NCI-H1092 (cell line): ENCODE results near the gene CHAD.
"Not testable (repeated sequence)": the region's sequence is repeated elsewhere in the genome, so short reads cannot be mapped to it uniquely, and the experiment has no call there.

Experiments
- DNase-seq: peaks from one replicate; lab custom pipeline; 2025; lab: John Stamatoyannopoulos, UW

Gene CHAD

DNA sequence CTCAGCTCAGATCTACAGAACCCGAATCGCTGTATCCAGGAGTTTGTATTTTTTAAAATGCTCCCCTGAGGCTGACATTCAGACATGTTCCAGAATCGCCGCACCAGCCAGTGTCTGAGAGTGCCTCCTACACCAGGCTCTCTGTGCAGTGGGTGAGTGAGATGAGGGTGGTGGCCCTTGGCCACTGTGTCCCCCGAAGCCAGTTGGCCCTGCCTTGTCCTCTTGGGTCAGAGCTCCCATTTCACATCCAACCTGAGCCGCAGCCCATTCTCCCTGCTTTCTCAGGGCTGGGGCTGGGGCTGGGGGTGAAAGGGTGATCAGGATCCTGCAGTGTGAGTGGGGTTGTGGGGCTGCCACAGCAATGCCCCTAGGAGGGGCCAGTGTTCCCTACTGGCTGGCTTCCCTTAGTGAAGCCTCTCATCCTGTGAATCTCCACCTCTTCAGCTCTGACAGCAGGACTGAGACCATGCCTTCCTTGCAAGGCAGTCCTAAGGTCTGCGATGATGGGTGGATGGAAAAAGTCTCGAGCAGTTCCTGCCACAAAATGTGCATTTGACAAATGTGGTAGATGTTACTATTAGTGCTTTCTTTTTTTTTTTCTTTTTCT, 26.6 kb upstream of the CHAD start:
- DNase-seq: no peak

GRCh38 chr17:50493744-50494143, 25.1 kb upstream of the CHAD start:
- DNase-seq: no peak

GRCh38 chr17:50492214-50492613, 23.5 kb upstream of the CHAD start:
- DNase-seq: no peak

- no peak for DNase-seq
Measured at GRCh38 chr17:50491505-50491904, 22.8 kb upstream of the CHAD start.

DNA sequence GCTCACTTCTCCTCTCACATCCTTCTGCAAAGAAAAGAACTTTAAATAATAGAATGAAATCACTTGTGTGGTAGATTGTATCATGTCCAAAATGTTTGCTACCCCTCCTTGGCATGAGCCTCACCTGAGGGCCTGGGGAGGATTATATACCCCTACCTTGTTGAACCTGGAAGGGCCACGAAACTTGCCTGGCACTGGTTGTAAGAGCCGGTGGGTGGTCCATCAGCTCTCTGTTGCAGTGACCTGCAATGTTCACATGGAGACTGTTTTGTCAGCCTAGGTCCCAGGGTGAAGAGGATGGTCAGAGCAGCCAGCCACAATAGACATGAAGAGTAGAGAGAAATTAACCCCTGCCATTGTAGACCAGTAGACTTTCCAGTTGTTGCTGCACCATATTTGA, 20.2 kb upstream of the CHAD start:
- DNase-seq: no peak

GRCh38 chr17:50487213-50488096, 18.8 kb upstream of the CHAD start:
- DNase-seq: no peak

- no peak for DNase-seq
Measured at GRCh38 chr17:50484386-50485155, 15.9 kb upstream of the CHAD start.

- no peak for DNase-seq
Measured at GRCh38 chr17:50483266-50483665, 14.6 kb upstream of the CHAD start.

GRCh38 chr17:50482516-50482915, 13.8 kb upstream of the CHAD start:
- DNase-seq: peak; percentile 31

DNA sequence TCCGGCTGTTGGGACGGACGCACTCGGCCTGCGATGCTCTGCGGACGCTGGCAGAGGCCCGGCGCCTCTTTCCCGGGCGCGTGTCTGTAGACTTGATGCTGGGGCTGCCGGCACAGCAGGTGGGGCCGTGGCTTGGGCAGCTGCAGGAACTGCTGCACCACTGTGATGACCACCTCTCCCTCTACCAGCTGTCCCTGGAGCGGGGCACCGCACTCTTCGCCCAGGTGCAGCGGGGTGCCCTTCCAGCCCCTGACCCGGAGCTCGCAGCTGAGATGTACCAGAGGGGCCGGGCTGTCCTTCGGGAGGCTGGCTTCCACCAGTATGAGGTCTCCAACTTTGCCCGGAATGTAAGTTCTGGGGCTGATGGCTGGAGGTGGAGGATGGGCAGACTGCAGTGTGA, 13.4 kb upstream of the CHAD start:
- DNase-seq: no peak

GRCh38 chr17:50481648-50482047, 13.0 kb upstream of the CHAD start:
- no peak for DNase-seq

GRCh38 chr17:50480854-50481490, 12.3 kb upstream of the CHAD start:
- DNase-seq: no peak

GRCh38 chr17:50480142-50480764, 11.6 kb upstream of the CHAD start:
- no peak for DNase-seq

DNA sequence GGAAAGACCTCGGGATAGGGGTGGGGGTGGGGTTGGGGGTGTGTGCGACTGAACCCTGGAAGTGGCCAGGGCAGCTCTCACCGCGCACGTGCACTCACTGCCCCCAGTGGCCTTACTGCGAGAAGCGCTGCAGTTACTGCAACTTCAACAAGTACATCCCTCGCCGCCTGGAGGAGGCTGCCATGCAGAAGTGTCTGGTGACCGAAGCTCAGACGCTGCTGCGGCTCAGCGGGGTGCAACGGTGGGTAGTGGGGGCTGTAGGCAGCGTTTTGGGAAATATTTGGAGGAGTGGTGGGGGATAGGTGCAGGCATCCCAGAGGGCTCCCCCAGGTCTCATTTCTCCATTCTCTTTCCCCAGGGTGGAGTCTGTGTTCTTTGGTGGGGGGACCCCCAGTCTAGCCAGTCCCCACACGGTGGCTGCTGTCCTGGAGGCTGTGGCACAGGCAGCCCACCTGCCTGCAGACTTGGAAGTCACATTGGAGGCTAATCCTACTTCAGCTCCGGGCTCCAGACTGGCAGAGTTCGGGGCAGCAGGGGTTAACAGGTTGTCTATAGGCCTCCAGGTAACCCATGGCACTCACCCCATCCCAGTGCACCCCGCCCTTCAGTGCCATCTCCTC, 11.0 kb upstream of the CHAD start:
- DNase-seq: peak; percentile 64

- peak; percentile 71 for DNase-seq
Measured at GRCh38 chr17:50478391-50479381, 10.0 kb upstream of the CHAD start, which contains the start of gene RSAD1. RSAD1 (plus strand) TSS chr17:50478860; CDS start chr17:50478885, 25 bp downstream.

DNA sequence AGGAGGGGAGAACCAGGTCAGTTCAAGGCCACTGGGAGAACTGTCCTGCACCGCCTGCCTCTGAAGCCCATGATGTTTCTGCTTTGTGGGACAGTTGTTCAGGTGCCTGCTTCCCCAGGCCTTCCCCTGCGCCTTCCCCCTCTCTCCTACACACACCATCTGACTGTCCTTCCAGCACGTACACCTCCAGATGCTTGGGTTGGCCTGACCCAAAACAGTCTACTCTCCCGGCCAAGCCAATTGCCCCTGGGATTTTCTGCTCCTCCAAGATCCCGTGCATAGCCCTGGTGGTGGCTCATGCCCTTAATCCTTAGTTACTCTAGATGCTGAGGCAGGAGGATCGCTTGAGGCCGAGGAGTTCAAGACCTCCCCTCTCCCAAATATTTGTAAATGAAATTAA, 9.3 kb upstream of the CHAD start:
- DNase-seq: no peak

GRCh38 chr17:50476545-50477315, 8.1 kb upstream of the CHAD start:
- DNase-seq: no peak

GRCh38 chr17:50475775-50476544, 7.3 kb upstream of the CHAD start:
- DNase-seq: not testable (repeated sequence)
